NT2/D1 (cell line): ENCODE data around the gene ATF7.

Experiments
- SUZ12 ChIP-seq: IDR thresholded peaks from 2 replicates; pipeline ENCODE4 v1.6.1; 2011; ENCODE audit not compliant: insufficient read length, insufficient read depth; ENCODE audit errors: extremely low read depth
- YY1 ChIP-seq: IDR thresholded peaks from 2 replicates; pipeline ENCODE4 v1.6.1; 2011; ENCODE audit not compliant: insufficient read length, insufficient read depth
- ZNF274 ChIP-seq: IDR thresholded peaks from 2 replicates; pipeline ENCODE4 v1.6.1; 2011; ENCODE audit warnings: mild to moderate bottlenecking, low read depth, low read length

DNA sequence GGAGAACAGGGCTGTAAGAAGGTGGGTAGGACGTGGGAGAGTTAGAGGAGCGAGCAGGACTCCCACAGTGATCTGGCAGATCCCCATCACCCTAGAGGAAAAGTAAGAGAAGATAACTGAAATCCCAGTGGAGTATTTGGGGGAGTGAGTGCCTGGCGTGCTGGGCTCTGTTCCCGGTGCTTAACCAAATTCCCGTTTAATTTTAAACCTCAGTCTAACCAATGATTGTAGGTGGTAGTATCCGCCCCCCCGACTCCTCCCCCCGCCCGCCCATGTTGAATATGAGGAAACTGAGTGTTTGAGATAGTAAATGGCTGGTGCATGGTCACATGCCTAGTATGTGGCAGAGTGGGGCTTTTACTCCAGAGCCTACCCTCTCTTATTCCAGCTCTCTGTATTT, 123.9 kb downstream of the ATF7 start:
- no peak for TF ChIP-seq ZNF274
- no peak for TF ChIP-seq YY1
- TF ChIP-seq SUZ12: no peak
